H1 (cell line): ENCODE data around the gene SHISA9. TPM values are rescaled to one million over a fixed set of nuclear protein-coding genes. Genes with fewer than 3 reads are reported as not detected.

ENCODE experiments used
- CTCF ChIA-PET: fragments of 300-600 bp; sonication (Branson Sonifier 250); formaldehyde crosslinking; loops from one replicate; lab custom pipeline; 2021; ENCODE audit not compliant: partially characterized antibody; lab: Charles Lee
- POLR2A ChIA-PET: fragments of 300-600 bp; sonication (Branson Sonifier 250); formaldehyde crosslinking; loops from one replicate; lab custom pipeline; 2021; ENCODE audit warnings: inconsistent platforms; ENCODE audit not compliant: partially characterized antibody; lab: Charles Lee
- DNase-seq, 2 experiments: peaks; one replicate each; pipeline versions ENCODE4 v3.0.0 to v3.0.0-alpha.2; 2010 to 2022; ENCODE audit warnings: low spot score in 2 of 2, low read depth in 1 of 2, mixed read lengths in 1 of 2
- FAIRE-seq: peaks from 2 replicates; lab custom pipeline; 2011; peaks lifted over from hg19 to GRCh38; lab: Jason Lieb, UNC
- H2AFZ ChIP-seq: 2 replicates; pipeline ENCODE4 v1.8.1; 2012; ENCODE audit warnings: low read length, inconsistent platforms
- H2AK5ac ChIP-seq: 2 replicates; pipeline ENCODE4 v1.6.1; 2013; ENCODE audit warnings: low read depth, low read length
- H2BK120ac ChIP-seq: replicated peaks from 2 replicates; pipeline ENCODE3; 2013; ENCODE audit warnings: low read depth, low read length, inconsistent platforms
- H2BK12ac ChIP-seq: 2 replicates; pipeline ENCODE4 v1.6.1; 2013; ENCODE audit warnings: low read depth, low read length
- H2BK15ac ChIP-seq: 2 replicates; pipeline ENCODE4 v1.6.1; 2013; ENCODE audit warnings: low read length
- H2BK20ac ChIP-seq: 2 replicates; pipeline ENCODE4 v1.6.1; 2013; ENCODE audit warnings: low read length
- H2BK5ac ChIP-seq: 2 replicates; pipeline ENCODE4 v1.6.1; 2013; ENCODE audit warnings: low read depth, low read length
- H3K14ac ChIP-seq: 2 replicates; pipeline ENCODE4 v1.6.1; 2013; ENCODE audit warnings: inconsistent platforms; ENCODE audit not compliant: insufficient read length
- H3K18ac ChIP-seq: 2 replicates; pipeline ENCODE4 v1.6.1; 2013; ENCODE audit warnings: low read length; ENCODE audit errors: extremely low read depth
- H3K23ac ChIP-seq: 2 replicates; pipeline ENCODE4 v1.6.1; 2013; ENCODE audit warnings: inconsistent platforms; ENCODE audit not compliant: insufficient read length
- H3K23me2 ChIP-seq: 2 replicates; pipeline ENCODE4 v1.6.1; 2013; ENCODE audit warnings: low read depth, low read length
- H3K27ac ChIP-seq: 2 replicates; pipeline ENCODE4 v1.6.1; 2011; ENCODE audit warnings: low read depth, low read length, inconsistent platforms
- H3K27me3 ChIP-seq, 4 experiments: replicated peaks in 1 of 4; 1 replicate in 1 of 4; 2 replicates in 3 of 4; pipeline versions ENCODE4 v1.6.1 to v1.8.1; 2011 to 2013; ENCODE audit warnings: low read length in 3 of 4, mild to moderate bottlenecking in 3 of 4, inconsistent platforms in 2 of 4, mixed read lengths in 2 of 4, moderate library complexity in 1 of 4; ENCODE audit not compliant: control insufficient read depth in 3 of 4, insufficient read depth in 3 of 4; ENCODE audit errors: extremely low read depth in 1 of 4
- H3K36me3 ChIP-seq, 4 experiments: 2 replicates each; pipeline versions ENCODE4 v1.6.1 to v1.8.1; 2011 to 2013; ENCODE audit warnings: mild to moderate bottlenecking in 4 of 4, low read length in 3 of 4, moderate library complexity in 2 of 4, control low read depth in 1 of 4, inconsistent platforms in 1 of 4; ENCODE audit not compliant: insufficient read depth in 4 of 4, control insufficient read depth in 2 of 4
- H3K4ac ChIP-seq: replicated peaks from 2 replicates; pipeline ENCODE3; 2013; ENCODE audit warnings: low read length, low read depth, mixed read lengths, inconsistent platforms; ENCODE audit not compliant: insufficient read length
- H3K4me1 ChIP-seq, 4 experiments: replicated peaks in 1 of 4; 1 replicate in 1 of 4; 2 replicates in 3 of 4; pipeline versions ENCODE4 v1.6.1 to v1.8.1; 2011 to 2013; ENCODE audit warnings: low read length in 3 of 4, inconsistent platforms in 2 of 4, mixed read lengths in 1 of 4; ENCODE audit not compliant: insufficient read depth in 4 of 4, control insufficient read depth in 3 of 4
- H3K4me2 ChIP-seq, 2 experiments: 2 replicates each; pipeline versions ENCODE4 v1.6.1 to v1.8.1; 2011 to 2013; ENCODE audit warnings: low read depth in 2 of 2, low read length in 2 of 2, control low read depth in 1 of 2, inconsistent platforms in 1 of 2, mild to moderate bottlenecking in 1 of 2; ENCODE audit not compliant: insufficient read depth in 1 of 2
- H3K4me3 ChIP-seq, 4 experiments: fragments of 200-600, 300-600 bp in 1 of 4; sonication (generic), shearing (Covaris generic), sonication (Bioruptor Twin) in 1 of 4; 2 replicates each; pipeline versions ENCODE4 v1.5.1 to v1.8.1; 2011 to 2016; ENCODE audit warnings: low read length in 4 of 4, low read depth in 3 of 4, control low read depth in 2 of 4, inconsistent platforms in 2 of 4, mild to moderate bottlenecking in 2 of 4, mixed read lengths in 1 of 4, moderate library complexity in 1 of 4; ENCODE audit not compliant: insufficient read depth in 2 of 4; ENCODE audit errors: extremely low read depth in 1 of 4
- H3K56ac ChIP-seq: replicated peaks from 2 replicates; pipeline ENCODE3; 2013; ENCODE audit warnings: low read depth, mild to moderate bottlenecking, mixed read lengths, low read length, inconsistent platforms; ENCODE audit not compliant: insufficient read length
- H3K79me1 ChIP-seq: 2 replicates; pipeline ENCODE4 v1.6.1; 2013; ENCODE audit warnings: low read depth, low read length, control low read depth
- H3K79me2 ChIP-seq, 2 experiments: 2 replicates each; pipeline versions ENCODE4 v1.6.1 to v1.8.1; 2012 to 2013; ENCODE audit warnings: low read length in 2 of 2, mild to moderate bottlenecking in 2 of 2, inconsistent platforms in 1 of 2; ENCODE audit not compliant: insufficient read depth in 2 of 2, control insufficient read depth in 1 of 2
- H3K9ac ChIP-seq, 4 experiments: replicated peaks in 1 of 4; 1 replicate in 1 of 4; 2 replicates in 3 of 4; pipeline versions ENCODE4 v1.6.1 to v1.8.1; 2011 to 2013; ENCODE audit warnings: low read depth in 3 of 4, low read length in 3 of 4, control low read depth in 2 of 4, mild to moderate bottlenecking in 2 of 4, moderate library complexity in 2 of 4, inconsistent platforms in 1 of 4; ENCODE audit errors: extremely low read depth in 1 of 4
- H3K9me3 ChIP-seq, 2 experiments: 2 replicates each; pipeline versions ENCODE4 v1.6.1 to v1.8.1; 2012 to 2013; ENCODE audit warnings: mild to moderate bottlenecking in 2 of 2, moderate library complexity in 2 of 2, control low read depth in 1 of 2, inconsistent platforms in 1 of 2, low read depth in 1 of 2, low read length in 1 of 2, mixed read lengths in 1 of 2; ENCODE audit not compliant: insufficient read depth in 2 of 2
- H4K20me1 ChIP-seq, 2 experiments: replicated peaks in 1 of 2; 2 replicates each; pipeline versions ENCODE3 to v1.8.1; 2011 to 2013; ENCODE audit warnings: inconsistent platforms in 2 of 2, low read length in 2 of 2, mild to moderate bottlenecking in 1 of 2; ENCODE audit not compliant: insufficient read depth in 2 of 2, control insufficient read depth in 1 of 2
- H4K5ac ChIP-seq: 2 replicates; pipeline ENCODE4 v1.6.1; 2013; ENCODE audit warnings: low read length, low read depth, mixed read lengths, inconsistent platforms; ENCODE audit not compliant: insufficient read length
- H4K8ac ChIP-seq: 2 replicates; pipeline ENCODE4 v1.8.0; 2013; ENCODE audit warnings: mild to moderate bottlenecking, moderate library complexity, low read length, inconsistent platforms; ENCODE audit not compliant: insufficient read depth; ENCODE audit errors: extremely low read depth
- H4K91ac ChIP-seq: replicated peaks from 2 replicates; pipeline ENCODE3; 2013; ENCODE audit warnings: low read length, mixed read lengths, inconsistent platforms; ENCODE audit not compliant: insufficient read length
- CREB1 ChIP-seq: IDR thresholded peaks from 2 replicates; pipeline ENCODE4 v1.6.1; 2012; ENCODE audit warnings: inconsistent platforms
- SAP30 ChIP-seq: fragments of 300-600 bp; sonication (generic); IDR thresholded peaks from 2 replicates; pipeline ENCODE4 v1.7.1; 2012; ENCODE audit warnings: low read length, moderate library complexity, mild to moderate bottlenecking, inconsistent platforms; ENCODE audit not compliant: insufficient read depth, insufficient replicate concordance
- WGBS, 2 experiments: shearing (Covaris generic) in 1 of 2; methylation state at CpG; one replicate each; pipeline versions ENCODE4 v1.1.6 to v1.1.7; 2013 to 2015; ENCODE audit warnings: low lambda C conversion rate in 2 of 2, mixed read lengths in 2 of 2, inconsistent platforms in 1 of 2, low coverage in 1 of 2, missing lambda C conversion rate in 1 of 2; ENCODE audit not compliant: insufficient replicate concordance in 2 of 2, insufficient coverage in 1 of 2, insufficient read length in 1 of 2; ENCODE audit errors: extremely low coverage in 1 of 2, missing lambda C conversion rate in 1 of 2; 5-methylcytosine and 5-hydroxymethylcytosine counted together
- polyA plus RNA-seq, 7 experiments: library from polyadenylated mRNA; depleted of rRNA in 3 of 7; stranded (reverse) in 5 of 7; unstranded in 2 of 7; fragments of >200 nt in 5 of 7; fragments of 200-250 nt in 2 of 7; gene quantifications; 1 replicate in 5 of 7; 2 replicates in 1 of 7; 4 replicates in 1 of 7; pipeline versions ENCODE4 v1.2.1 to v1.2.3, GENCODE V29; 2011 to 2013; ENCODE audit warnings: missing spikeins in 2 of 7, mixed read lengths in 2 of 7
- total RNA-seq: library from RNA; stranded (reverse); fragmentation: NEBNext Ultra II Directional; extraction: Animal tissue kit (Norgen Biotek cat#: 25700); gene quantifications from 2 replicates; pipeline ENCODE4 v1.2.1, GENCODE V29; 2021

The SHISA9 gene
- total and polyA plus RNA-seq, 2 of the 8 experiments (the other 6 are each of a cell fraction or from before 2014, with no cell fraction given): 25.6 to 39.8 TPM

- no peak overlapping the region for H3K9ac ChIP-seq
- no peak overlapping the region for H3K56ac ChIP-seq
- no peaks in the 10 kb centered on the region; a peak in 1 of 8 replicates for H3K36me3 ChIP-seq
- no peaks in the 10 kb centered on the region for H3K27me3 ChIP-seq
- no peak overlapping the region for H2BK12ac ChIP-seq
- no peaks in the 10 kb centered on the region; the same call in 1 of the 2 replicates for H3K23me2 ChIP-seq
- ChIA-PET POLR2A (no interaction called here), CTCF (no interaction called here)
- no peaks in the 10 kb centered on the region for H3K9me3 ChIP-seq
- no peak overlapping the region for H3K14ac ChIP-seq
- H2AK5ac ChIP-seq: no peak overlapping the region
- no peak overlapping the region for H2BK5ac ChIP-seq
- no peak overlapping the region for H2BK15ac ChIP-seq
- H2BK20ac ChIP-seq: no peak overlapping the region
- H4K20me1 ChIP-seq: peaks cover 0 to 2% of the 10 kb centered on the region in 2 experiments
- H3K23ac ChIP-seq: no peak overlapping the region
- no peak for FAIRE-seq
- H3K4me2 ChIP-seq: no peak overlapping the region
- H3K4ac ChIP-seq: no peak overlapping the region
- no peak overlapping the region for H3K27ac ChIP-seq
- no peak overlapping the region for H3K4me3 ChIP-seq
- H3K18ac ChIP-seq: no peak overlapping the region
- peaks cover 0 to 33% of the 10 kb centered on the region in 2 experiments; a peak in 2 of 4 replicates for H3K79me2 ChIP-seq
- H3K79me1 ChIP-seq: peaks cover 5% of the 10 kb centered on the region
- no peak overlapping the region for H2BK120ac ChIP-seq
- DNase-seq: no peak
- H2AFZ ChIP-seq: no peak overlapping the region
- no peak overlapping the region for H4K5ac ChIP-seq
- peaks cover 2 to 4% (median 3%) of the 10 kb centered on the region in 4 experiments; a peak in 5 of 7 replicates for H3K4me1 ChIP-seq
- WGBS, 2 experiments: 95% methylated on average over 2 of the region's 2 CpGs; no CpG with 5 or more reads in 1 of the 2 experiments
- H4K8ac ChIP-seq: no peak overlapping the region
- H4K91ac ChIP-seq: no peak overlapping the region
- no peak for TF ChIP-seq CREB1
- TF ChIP-seq SAP30: no peak
Measured at GRCh38 chr16:13146829-13147228, 245.4 kb downstream of the SHISA9 start.
